22Rv1 (cell line): ENCODE measurements around the gene CARNS1.
A peak's percentile ranks its signal among the peaks of the same experiment; 100 is the strongest.

Experiments
- H3K27ac ChIP-seq: fragments of 450-650 bp; 2 replicates; pipeline ENCODE4 v1.5.1; 2017
- ZFX ChIP-seq: fragments of 450-650 bp; IDR thresholded peaks from 2 replicates; pipeline ENCODE4 v1.6.1; 2017; ENCODE audit warnings: antibody characterized with exemption, borderline replicate concordance
- TF ChIP-seq, protein P1 (sequence below): fragments of 450-650 bp; IDR thresholded peaks from 2 replicates; pipeline ENCODE4 v1.5.1; 2017; ENCODE audit warnings: mild to moderate bottlenecking

The CARNS1 gene

DNA sequence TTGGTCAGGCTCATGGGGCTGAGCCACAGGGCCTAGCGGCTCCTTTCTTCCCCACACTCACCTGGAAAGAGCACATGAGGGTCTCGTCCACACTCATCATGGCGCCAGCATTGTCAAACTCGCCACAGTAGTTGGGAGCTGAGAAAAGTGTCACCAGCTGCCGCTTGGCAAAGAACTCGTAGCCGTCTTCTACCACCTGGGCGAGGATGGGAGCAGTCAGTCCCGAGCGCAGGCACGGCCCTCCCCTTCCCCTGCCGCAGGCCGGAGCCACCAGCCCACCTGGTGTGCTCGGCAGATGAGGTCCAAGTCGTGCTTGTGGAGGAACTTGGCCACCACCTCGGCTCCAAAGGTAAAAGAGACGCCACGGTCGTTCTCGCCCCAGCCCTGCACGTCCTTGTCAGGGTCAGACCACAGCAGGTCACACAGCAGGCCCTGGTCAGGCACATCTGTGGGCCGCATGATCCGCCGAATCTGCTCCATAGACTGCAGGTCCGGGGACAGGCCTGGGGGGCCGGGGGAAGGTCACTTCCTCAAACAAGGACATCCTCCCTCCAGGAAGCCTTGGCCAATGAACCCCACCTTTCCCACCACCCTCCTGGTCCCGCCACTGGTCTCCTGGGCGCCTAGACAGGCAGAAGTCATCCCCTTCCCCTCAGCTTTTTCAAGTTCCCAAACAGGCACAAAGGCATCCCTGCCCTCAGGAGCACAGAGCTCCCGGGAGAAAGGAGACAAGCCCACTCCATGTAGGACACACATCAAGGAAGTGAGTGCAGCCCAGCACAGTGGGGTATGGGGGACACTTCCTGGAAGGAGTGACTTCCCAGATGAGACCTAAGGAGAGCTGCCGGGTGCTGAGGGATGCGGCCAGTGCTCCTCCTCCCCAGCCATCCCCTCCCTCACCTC is 16.6 kb upstream of the CARNS1 start:
- TF ChIP-seq, protein P1, sequence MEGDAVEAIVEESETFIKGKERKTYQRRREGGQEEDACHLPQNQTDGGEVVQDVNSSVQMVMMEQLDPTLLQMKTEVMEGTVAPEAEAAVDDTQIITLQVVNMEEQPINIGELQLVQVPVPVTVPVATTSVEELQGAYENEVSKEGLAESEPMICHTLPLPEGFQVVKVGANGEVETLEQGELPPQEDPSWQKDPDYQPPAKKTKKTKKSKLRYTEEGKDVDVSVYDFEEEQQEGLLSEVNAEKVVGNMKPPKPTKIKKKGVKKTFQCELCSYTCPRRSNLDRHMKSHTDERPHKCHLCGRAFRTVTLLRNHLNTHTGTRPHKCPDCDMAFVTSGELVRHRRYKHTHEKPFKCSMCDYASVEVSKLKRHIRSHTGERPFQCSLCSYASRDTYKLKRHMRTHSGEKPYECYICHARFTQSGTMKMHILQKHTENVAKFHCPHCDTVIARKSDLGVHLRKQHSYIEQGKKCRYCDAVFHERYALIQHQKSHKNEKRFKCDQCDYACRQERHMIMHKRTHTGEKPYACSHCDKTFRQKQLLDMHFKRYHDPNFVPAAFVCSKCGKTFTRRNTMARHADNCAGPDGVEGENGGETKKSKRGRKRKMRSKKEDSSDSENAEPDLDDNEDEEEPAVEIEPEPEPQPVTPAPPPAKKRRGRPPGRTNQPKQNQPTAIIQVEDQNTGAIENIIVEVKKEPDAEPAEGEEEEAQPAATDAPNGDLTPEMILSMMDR = no peak
- TF ChIP-seq ZFX = no peak
- peak overlapping the region; percentile 96 for H3K27ac ChIP-seq

GRCh38 chr11:67400251-67400941 is 15.1 kb upstream of the CARNS1 start:
- TF ChIP-seq, protein P1 = no peak
- TF ChIP-seq ZFX = no peak
- H3K27ac ChIP-seq = peak overlapping the region; percentile 96

GRCh38 chr11:67400942-67401494 is 14.5 kb upstream of the CARNS1 start:
- TF ChIP-seq, protein P1 = no peak
- TF ChIP-seq ZFX = no peak
- H3K27ac ChIP-seq = peak overlapping the region; percentile 96

DNA sequence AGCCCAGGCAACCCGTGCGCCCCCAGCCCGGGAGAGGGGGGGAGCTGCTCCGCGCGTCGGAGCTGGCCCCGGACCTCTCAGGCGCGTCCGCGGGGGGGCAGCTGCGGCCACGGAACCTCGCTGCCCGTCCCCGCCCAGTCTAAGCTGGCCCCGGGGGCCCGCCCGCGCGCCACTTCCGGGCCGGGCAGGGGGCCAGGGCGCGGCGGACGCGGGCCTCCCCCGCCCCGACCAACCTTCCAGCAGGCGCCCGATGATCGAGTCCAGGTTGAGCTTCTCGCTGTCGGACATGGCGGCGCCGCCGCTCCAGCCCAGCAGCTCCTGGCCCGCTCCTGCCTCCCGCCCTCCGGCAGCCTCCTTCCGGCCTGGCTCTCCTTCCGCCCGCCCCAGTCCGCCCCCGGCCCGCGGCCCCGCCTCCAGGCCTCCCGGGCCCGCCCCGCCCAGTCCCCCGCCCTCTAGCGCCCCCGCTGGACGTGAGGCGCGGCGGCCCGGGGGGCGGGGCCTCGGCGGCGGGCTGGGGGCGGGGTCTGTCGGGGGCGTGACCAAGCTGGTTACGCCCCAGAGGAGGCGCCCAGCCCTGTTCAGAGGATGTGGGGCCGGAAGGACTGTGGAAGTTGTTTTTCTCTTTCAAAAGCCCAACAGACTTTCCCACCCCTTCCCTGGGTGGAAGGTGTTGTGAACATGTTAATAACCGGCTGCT is 13.8 kb upstream of the CARNS1 start, which contains the start of gene PPP1CA:
Gene PPP1CA, minus strand, starts transcription at position 364 of the 697 bp plus-strand sequence. Its CDS starts 76 bp downstream, at position 288.
- TF ChIP-seq ZFX = no peak
- TF ChIP-seq, protein P1 = peak; percentile 92
- peak within 1 kb of the TSS; percentile 96 for H3K27ac ChIP-seq

DNA sequence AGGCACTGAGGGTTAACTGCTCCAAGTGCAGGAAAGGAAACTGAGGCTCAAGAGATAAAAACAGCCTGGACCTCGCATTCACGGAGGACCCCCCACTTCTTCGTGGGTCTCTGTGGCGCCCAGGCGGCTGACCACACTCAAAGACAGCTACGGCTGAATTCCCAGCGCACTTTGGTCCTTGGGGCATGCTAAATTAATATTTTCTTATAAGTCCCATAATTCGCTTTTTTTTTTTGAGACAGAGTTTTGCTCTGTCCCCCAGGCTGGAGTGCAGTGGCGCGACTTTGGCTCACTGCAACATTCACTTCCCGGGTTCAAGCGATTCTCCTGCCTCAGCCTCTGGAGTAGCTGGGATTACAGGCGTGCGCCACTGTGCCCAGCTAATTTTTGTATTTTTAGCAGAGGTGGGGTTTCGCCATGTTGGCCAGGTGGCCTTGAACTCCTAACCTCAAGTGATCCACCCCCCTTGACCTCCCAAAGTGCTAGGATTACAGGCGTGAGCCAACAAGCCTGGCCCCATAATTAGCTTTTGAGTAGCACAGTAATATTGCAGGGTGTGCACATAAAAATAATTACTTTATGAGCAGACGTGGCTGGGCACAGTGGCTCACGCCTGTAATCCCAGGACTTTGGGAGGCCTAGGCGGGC is 13.2 kb upstream of the CARNS1 start:
- H3K27ac ChIP-seq = peak overlapping the region; percentile 96

GRCh38 chr11:67403085-67403484 is 12.4 kb upstream of the CARNS1 start:
- H3K27ac ChIP-seq = peak overlapping the region; percentile 96; the same call in 1 of the 2 replicates

GRCh38 chr11:67404515-67405195 is 10.8 kb upstream of the CARNS1 start:
- no peak overlapping the region for H3K27ac ChIP-seq
- TF ChIP-seq, protein P1 = no peak
- TF ChIP-seq ZFX = no peak
